ENCODE measurements around the gene DRGX.

DRGX gene

GRCh38 chr10:49363309-49364031 lies 32.4 kb downstream of the DRGX start:
- no peak for DNase-seq (ENCODE audit: low read depth in 1 of 2, low spot score in 1 of 2)

GRCh38 chr10:49362596-49363260 lies 33.2 kb downstream of the DRGX start:
- DNase-seq (ENCODE audit: low read depth in 1 of 2, low spot score in 1 of 2): no peak

- no peak for DNase-seq (ENCODE audit: low read depth in 1 of 2, low spot score in 1 of 2)
These were observed 33.9 kb downstream of the DRGX start for GRCh38 chr10:49361735-49362568.

GRCh38 chr10:49361178-49361554 lies 34.7 kb downstream of the DRGX start:
- DNase-seq (ENCODE audit: low read depth in 1 of 2, low spot score in 1 of 2): no peak

GRCh38 chr10:49360271-49361177 lies 35.4 kb downstream of the DRGX start:
- no peak for DNase-seq (ENCODE audit: low read depth in 1 of 2, low spot score in 1 of 2)

GRCh38 chr10:49359349-49360270 lies 36.3 kb downstream of the DRGX start:
- DNase-seq (ENCODE audit: low read depth in 1 of 2, low spot score in 1 of 2): no peak

- no peak for DNase-seq (ENCODE audit: low read depth in 1 of 2, low spot score in 1 of 2)
These were observed 38.0 kb downstream of the DRGX start for GRCh38 chr10:49357910-49358309.

- DNase-seq (ENCODE audit: low read depth in 1 of 2, low spot score in 1 of 2): no peak
These were observed 38.9 kb downstream of the DRGX start for GRCh38 chr10:49356944-49357343.

GRCh38 chr10:49356181-49356580 lies 39.7 kb downstream of the DRGX start:
- DNase-seq (ENCODE audit: low read depth in 1 of 2, low spot score in 1 of 2): no peak

GRCh38 chr10:49355221-49355620 lies 40.7 kb downstream of the DRGX start:
- DNase-seq (ENCODE audit: low read depth in 1 of 2, low spot score in 1 of 2): no peak

- DNase-seq (ENCODE audit: low read depth in 1 of 2, low spot score in 1 of 2): no peak
These were observed 41.3 kb downstream of the DRGX start for GRCh38 chr10:49354593-49354992.

GRCh38 chr10:49353895-49354566 lies 41.9 kb downstream of the DRGX start:
- no peak for DNase-seq (ENCODE audit: low read depth in 1 of 2, low spot score in 1 of 2)

- no peak for DNase-seq (ENCODE audit: low read depth in 1 of 2, low spot score in 1 of 2)
These were observed 42.6 kb downstream of the DRGX start for GRCh38 chr10:49353026-49353894.

GRCh38 chr10:49352323-49352722 lies 43.6 kb downstream of the DRGX start:
- no peak for DNase-seq (ENCODE audit: low read depth in 1 of 2, low spot score in 1 of 2)

- no peak for DNase-seq (ENCODE audit: low read depth in 1 of 2, low spot score in 1 of 2)
These were observed 44.2 kb downstream of the DRGX start for GRCh38 chr10:49351669-49352068.

GRCh38 chr10:49350846-49351532 lies 44.9 kb downstream of the DRGX start:
- DNase-seq (ENCODE audit: low read depth in 1 of 2, low spot score in 1 of 2): no peak

GRCh38 chr10:49350138-49350537 lies 45.8 kb downstream of the DRGX start:
- DNase-seq (ENCODE audit: low read depth in 1 of 2, low spot score in 1 of 2): no peak

GRCh38 chr10:49349390-49349789 lies 46.5 kb downstream of the DRGX start:
- no peak for DNase-seq (ENCODE audit: low read depth in 1 of 2, low spot score in 1 of 2)

Measured in activated T-helper 1 cell treated with anti-CD3 and anti-CD28 coated beads, Interleukin-2, amount 50 U/mL, for 16 hours (primary cell).